AG09319 (cell line): ENCODE results near the gene CHN2.

ENCODE experiments used
- DNase-seq: peaks from one replicate; pipeline ENCODE4 v3.0.0-alpha.2; 2010; ENCODE audit warnings: low read depth; ENCODE audit errors: extremely low read depth
- CTCF ChIP-seq: IDR thresholded peaks from 2 replicates; pipeline ENCODE4 v1.5.1; 2011; ENCODE audit warnings: low read depth, mild to moderate bottlenecking, inconsistent platforms, low read length, moderate library complexity

CHN2 gene

GRCh38 chr7:29426587-29426986, 232.0 kb downstream of the CHN2 start:
- no peak for DNase-seq
- no peak for TF ChIP-seq CTCF

- DNase-seq, result no peak
- TF ChIP-seq CTCF, result no peak
Measured at GRCh38 chr7:29429401-29429800, 234.8 kb downstream of the CHN2 start.

- no peak for DNase-seq
- no peak for TF ChIP-seq CTCF
Measured at GRCh38 chr7:29430279-29430949, 235.8 kb downstream of the CHN2 start.

- DNase-seq, result no peak
- no peak for TF ChIP-seq CTCF
Measured at GRCh38 chr7:29431686-29432085, 237.1 kb downstream of the CHN2 start.

GRCh38 chr7:29432721-29433120, 238.1 kb downstream of the CHN2 start:
- no peak for DNase-seq
- no peak for TF ChIP-seq CTCF

GRCh38 chr7:29434380-29434768, 239.8 kb downstream of the CHN2 start:
- no peak for TF ChIP-seq CTCF
- DNase-seq, result no peak

- no peak for DNase-seq
- no peak for TF ChIP-seq CTCF
Measured at GRCh38 chr7:29435167-29435566, 240.6 kb downstream of the CHN2 start.
